Fibroblast of the aortic adventitia (primary cell): ENCODE results near the gene HSPG2. TPM values are rescaled to one million over a fixed set of nuclear protein-coding genes. Genes with fewer than 3 reads are reported as not detected.
A peak's percentile ranks its signal among the peaks of the same experiment; 100 is the strongest.

Experiments used
- DNase-seq: peaks from one replicate; pipeline ENCODE4 v3.0.0-alpha.2; 2010; ENCODE audit warnings: low read depth
- H3K4me3 ChIP-seq: 2 replicates; pipeline ENCODE4 v1.5.1; 2011; ENCODE audit warnings: low read depth, mild to moderate bottlenecking, control low read depth, low read length, moderate library complexity
- total RNA-seq: library from RNA; depleted of rRNA; stranded (reverse); fragments of >200 nt; gene quantifications from 2 replicates; pipeline ENCODE4 v1.2.3, GENCODE V29; 2012; ENCODE audit warnings: low replicate concordance
- TF ChIP-seq, protein P1 (sequence below): IDR thresholded peaks from 2 replicates; pipeline ENCODE4 v1.5.1; 2011; ENCODE audit warnings: mild to moderate bottlenecking, low read length, control low read depth, inconsistent platforms; ENCODE audit not compliant: insufficient read depth

Gene HSPG2
- total RNA-seq, 1 donor, result 164 TPM

DNA sequence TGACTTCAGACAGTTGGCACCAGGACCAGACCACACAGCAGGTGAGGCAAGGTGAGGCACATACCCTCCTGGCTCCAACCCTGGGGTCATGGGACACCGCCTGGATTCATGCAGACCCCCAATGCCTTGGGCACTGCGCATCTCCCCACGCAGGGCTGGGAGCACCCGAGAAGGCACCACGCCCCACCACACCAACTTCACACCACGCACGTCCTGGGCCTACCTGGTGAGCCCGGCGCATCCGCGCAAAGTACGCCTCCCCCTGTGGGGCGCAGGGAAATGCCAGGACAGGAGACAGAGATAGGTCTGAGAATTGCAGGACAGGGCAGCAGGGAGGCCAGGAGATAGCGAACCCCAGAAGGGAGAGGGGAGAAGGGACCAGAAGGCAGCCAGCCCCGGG, 66.5 kb downstream of the HSPG2 start:
- DNase-seq, result no peak
- TF ChIP-seq, protein P1, sequence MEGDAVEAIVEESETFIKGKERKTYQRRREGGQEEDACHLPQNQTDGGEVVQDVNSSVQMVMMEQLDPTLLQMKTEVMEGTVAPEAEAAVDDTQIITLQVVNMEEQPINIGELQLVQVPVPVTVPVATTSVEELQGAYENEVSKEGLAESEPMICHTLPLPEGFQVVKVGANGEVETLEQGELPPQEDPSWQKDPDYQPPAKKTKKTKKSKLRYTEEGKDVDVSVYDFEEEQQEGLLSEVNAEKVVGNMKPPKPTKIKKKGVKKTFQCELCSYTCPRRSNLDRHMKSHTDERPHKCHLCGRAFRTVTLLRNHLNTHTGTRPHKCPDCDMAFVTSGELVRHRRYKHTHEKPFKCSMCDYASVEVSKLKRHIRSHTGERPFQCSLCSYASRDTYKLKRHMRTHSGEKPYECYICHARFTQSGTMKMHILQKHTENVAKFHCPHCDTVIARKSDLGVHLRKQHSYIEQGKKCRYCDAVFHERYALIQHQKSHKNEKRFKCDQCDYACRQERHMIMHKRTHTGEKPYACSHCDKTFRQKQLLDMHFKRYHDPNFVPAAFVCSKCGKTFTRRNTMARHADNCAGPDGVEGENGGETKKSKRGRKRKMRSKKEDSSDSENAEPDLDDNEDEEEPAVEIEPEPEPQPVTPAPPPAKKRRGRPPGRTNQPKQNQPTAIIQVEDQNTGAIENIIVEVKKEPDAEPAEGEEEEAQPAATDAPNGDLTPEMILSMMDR, result no peak
- no peak overlapping the region for H3K4me3 ChIP-seq

DNA sequence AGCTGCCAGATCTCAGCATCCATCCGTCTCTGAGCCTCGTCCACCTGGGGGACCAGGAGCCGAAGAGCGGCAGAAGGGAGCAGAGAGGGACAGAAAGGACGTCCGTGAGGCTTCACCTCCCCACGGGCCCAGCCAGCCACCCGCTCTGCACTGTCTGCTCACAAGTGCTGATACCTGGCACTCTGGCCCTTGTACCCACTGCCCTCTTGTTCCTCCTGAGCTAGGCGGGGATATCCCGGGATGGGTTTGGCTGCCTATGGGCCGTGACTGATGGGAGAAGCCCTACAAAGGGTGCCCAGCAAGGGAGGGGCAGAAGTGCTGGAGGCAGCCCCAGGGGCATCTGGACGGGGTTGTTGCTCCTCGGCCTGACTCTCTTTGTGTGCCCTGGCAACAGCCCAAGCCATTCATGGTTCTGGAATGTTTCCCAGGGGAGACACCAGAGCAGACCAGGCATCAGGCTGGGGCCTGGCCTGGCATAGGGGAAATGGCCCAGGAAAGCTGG, 67.4 kb downstream of the HSPG2 start:
- H3K4me3 ChIP-seq, result no peak overlapping the region
- TF ChIP-seq, protein P1, result no peak
- peak; percentile 92 for DNase-seq

DNA sequence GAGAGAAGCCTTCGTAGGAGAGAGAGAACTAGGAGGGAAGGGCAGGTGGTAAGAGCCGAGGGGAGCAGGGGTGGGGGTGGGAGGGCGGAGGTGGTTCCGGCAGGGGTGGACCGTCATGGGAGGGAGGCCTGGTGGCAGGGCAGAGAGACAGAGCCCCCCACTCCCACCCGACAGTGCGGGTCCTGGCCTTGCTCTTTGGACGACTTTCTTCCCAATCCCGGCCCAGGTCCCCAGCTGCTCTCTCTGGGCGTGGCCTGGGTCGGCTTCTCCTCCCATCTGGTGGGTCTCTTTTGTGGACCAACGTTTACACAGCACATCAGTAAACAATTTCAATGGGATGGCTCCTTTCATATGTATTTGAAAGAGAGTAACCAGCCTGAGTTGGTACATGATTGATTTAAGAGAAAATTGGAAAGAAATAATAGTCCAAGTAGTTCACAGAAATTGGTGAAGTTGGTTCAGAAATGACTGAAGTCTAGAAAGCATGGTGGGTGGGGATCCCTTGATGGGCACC, 68.1 kb downstream of the HSPG2 start:
- no peak overlapping the region for H3K4me3 ChIP-seq
- no peak for DNase-seq
- TF ChIP-seq, protein P1, result no peak

DNA sequence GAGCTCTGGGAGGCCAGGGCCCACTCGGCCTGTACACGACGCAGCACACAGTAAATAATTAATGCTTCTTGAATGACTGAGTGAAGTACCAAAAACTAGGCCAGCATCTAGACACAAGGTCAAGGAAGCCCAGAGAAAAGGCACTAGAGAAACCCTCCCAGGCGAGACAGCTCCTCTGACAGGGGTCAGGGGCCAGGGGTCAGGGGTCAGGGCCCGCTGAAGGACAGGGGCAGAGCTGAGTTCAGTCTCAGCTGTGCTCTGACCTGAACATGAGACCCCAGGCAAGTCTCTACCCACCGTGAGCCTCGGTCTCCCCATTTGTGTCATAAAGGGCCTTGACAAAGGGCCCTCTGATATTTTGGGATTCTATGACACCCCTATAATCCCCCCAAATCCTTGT, 68.6 kb downstream of the HSPG2 start:
- DNase-seq, result no peak
- no peak overlapping the region for H3K4me3 ChIP-seq
- TF ChIP-seq, protein P1, result no peak

DNA sequence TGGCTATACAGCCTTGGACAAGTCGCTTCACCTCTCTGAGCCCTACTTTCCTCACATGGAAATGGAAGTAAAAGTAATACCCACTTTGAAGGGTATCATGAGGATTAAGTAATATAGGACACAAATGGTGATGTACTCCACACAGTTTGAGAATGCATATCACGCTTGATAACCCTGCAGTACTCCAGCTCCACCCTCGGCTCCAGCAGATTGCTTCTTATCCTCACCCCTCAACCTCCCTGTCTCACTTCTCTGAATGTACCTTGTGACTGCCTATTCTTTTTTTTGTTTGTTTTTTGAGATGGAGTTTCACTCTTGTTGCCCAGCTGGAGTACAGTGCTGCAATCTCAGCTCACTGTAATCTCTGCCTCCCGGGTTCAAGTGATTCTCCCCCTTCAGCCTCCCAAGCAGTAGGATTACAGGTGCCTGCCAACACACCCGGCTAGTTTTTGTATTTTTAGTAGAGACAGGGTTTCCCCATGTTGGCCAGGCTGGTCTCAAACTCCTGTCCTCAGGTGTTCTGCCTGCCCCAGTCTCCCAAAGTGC, 69.6 kb downstream of the HSPG2 start:
- DNase-seq, result no peak
- TF ChIP-seq, protein P1, result no peak
- H3K4me3 ChIP-seq, result no peak overlapping the region

DNA sequence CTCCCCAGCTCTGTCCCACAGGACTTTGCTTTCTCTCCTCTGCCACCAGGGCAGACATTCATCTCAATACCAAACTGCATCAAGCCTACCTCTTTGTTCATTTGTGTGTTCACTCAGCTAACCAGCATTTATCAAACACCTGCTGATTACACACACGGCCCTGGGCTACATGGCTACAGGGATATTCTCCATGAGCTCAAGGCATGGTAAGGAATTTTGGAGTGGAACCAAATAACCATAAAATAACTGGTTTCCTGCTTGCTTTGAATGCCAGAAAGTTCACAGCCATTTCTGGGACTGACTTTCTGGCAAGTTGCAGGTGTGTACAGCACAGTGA, 70.4 kb downstream of the HSPG2 start:
- H3K4me3 ChIP-seq, result no peak overlapping the region
- TF ChIP-seq, protein P1, result no peak
- no peak for DNase-seq
